Measurements from ENCODE around the gene KRTAP29-1. TPM values are rescaled to one million over a fixed set of nuclear protein-coding genes. Genes with fewer than 3 reads are reported as not detected.

The KRTAP29-1 gene
- total RNA-seq, 2 experiments from 2014 or later: not detected

GRCh38 chr17:41326173-41327145 is 23.8 kb upstream of the KRTAP29-1 start:
- Mint-ChIP-seq H3K27me3 (no peaks in the 10 kb centered on the region), H3K9me3 (no peaks in the 10 kb centered on the region), H3K4me3 (no peak overlapping the region), H3K36me3 (no peaks in the 10 kb centered on the region), H3K4me1 (ENCODE audit: low read depth) (peaks cover 51% of the 10 kb centered on the region), H3K27ac (no peak overlapping the region)
- ChIA-PET POLR2A (no interaction called here), CTCF (no interaction called here)
- DNase-seq: peak; percentile 28
- intact Hi-C loops (cut with micrococcal nuclease): loop anchor here (10.0 kb wide), 1 partner anchor 522 kb away; no protein-coding TSS in a partner anchor

GRCh38 chr17:41325611-41326010 is 23.0 kb upstream of the KRTAP29-1 start:
- intact Hi-C loops (cut with micrococcal nuclease): loop anchor here (10.0 kb wide), 1 partner anchor 521 kb away; no protein-coding TSS in a partner anchor
- CTCF ChIA-PET: no interaction called here
- Mint-ChIP-seq H3K9me3 (peaks cover 2% of the 10 kb centered on the region), H3K4me3 (no peak overlapping the region), H3K4me1 (ENCODE audit: low read depth) (peaks cover 51% of the 10 kb centered on the region), H3K36me3 (no peaks in the 10 kb centered on the region), H3K27me3 (no peaks in the 10 kb centered on the region), H3K27ac (no peak overlapping the region)
- POLR2A ChIA-PET: no interaction called here
- DNase-seq: no peak

DNA sequence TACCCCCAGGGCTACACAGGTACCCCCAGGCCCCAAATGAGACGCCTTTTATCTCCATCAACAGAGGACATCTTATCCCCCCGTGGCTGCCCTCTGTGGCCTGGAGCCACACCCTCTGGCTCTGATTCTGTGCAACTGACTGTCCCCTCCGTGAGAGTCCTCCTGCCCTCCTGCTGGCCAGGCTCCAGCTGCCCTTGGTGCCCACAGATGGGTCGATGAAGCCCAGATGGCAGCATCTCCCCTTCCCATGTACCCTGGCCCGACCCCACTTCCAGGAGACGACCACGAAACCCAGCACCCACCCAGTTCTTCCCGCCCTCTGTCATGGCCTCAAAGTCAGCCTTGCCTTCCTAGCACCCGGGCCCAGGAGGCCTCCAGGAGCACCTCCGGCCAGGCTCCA is 22.5 kb upstream of the KRTAP29-1 start:
- ChIA-PET POLR2A (no interaction called here), CTCF (no interaction called here)
- no peak for DNase-seq
- Mint-ChIP-seq H3K36me3 (no peaks in the 10 kb centered on the region), H3K4me3 (no peak overlapping the region), H3K9me3 (peaks cover 7% of the 10 kb centered on the region), H3K27ac (no peak overlapping the region), H3K27me3 (no peaks in the 10 kb centered on the region), H3K4me1 (ENCODE audit: low read depth) (peaks cover 51% of the 10 kb centered on the region)
- intact Hi-C loops (cut with micrococcal nuclease): loop anchor here (10.0 kb wide), 1 partner anchor 520 kb away; no protein-coding TSS in a partner anchor

DNA sequence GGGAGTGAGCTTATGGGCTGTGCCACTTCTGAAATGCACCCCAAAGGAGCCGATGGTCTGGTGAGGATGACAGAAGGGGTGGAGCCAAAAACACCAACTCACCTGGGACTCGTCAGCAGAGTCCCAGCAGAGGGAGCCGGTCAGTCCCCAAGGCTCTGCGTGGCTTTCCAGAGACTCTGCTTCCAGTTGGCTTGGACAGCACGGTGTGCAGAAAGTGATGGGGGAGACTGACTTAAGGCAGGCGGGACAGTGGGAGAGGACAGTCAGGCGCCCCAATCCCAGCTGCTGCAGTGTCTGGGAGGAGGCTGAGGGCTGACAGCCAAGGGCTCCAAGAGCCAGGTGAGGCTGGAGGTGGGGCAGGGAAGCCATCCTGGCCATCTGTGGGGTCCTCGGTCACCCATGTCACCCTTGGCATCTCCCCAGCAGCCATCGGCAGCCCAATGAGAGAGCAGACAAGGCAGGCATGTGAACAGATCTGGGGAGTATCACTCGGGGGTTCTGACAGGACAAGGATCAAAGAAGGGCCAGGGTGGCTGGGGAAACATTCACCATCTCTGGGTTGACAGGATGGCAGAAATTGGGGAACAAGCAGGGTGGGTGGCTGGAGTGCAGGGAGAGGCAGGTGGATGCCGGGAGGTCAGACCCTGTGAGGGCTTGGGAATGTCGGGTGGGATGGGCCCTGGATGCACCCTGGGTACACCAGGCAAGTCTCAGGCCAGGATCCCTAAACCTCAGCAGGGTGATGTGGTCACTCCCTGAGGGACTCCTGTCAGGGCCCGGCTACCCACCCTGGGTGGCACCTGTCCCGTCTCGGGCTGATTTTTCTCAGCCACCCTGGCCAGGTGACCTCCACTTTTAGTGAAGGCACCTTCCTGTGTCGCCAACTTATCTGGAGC is 21.8 kb upstream of the KRTAP29-1 start:
- Mint-ChIP-seq H3K27ac (peak overlapping the region; percentile 5), H3K27me3 (no peaks in the 10 kb centered on the region), H3K36me3 (peaks cover 6% of the 10 kb centered on the region), H3K4me3 (no peak overlapping the region), H3K4me1 (ENCODE audit: low read depth) (peaks cover 51% of the 10 kb centered on the region), H3K9me3 (peaks cover 14% of the 10 kb centered on the region)
- POLR2A ChIA-PET: no interaction called here
- peak; percentile 41 for DNase-seq
- CTCF ChIA-PET: no interaction called here
- intact Hi-C loops (cut with micrococcal nuclease): loop anchor here (10.0 kb wide), 1 partner anchor 520 kb away; no protein-coding TSS in a partner anchor

GRCh38 chr17:41322903-41323895 is 20.5 kb upstream of the KRTAP29-1 start:
- intact Hi-C loops (cut with micrococcal nuclease): loop anchor here (2.0 to 10.0 kb wide), 3 partner anchors 14 to 518 kb away; partner anchors contain the start of gene KRTAP16-1
- Mint-ChIP-seq H3K4me1 (ENCODE audit: low read depth) (peaks cover 45% of the 10 kb centered on the region), H3K27me3 (no peaks in the 10 kb centered on the region), H3K9me3 (peaks cover 14% of the 10 kb centered on the region), H3K27ac (no peak overlapping the region), H3K4me3 (no peak overlapping the region), H3K36me3 (peaks cover 6% of the 10 kb centered on the region)
- ChIA-PET POLR2A (interaction anchor here (0.9 kb wide), 1 partner anchor 165 kb away, joined by 5 read pairs; no protein-coding TSS in a partner anchor), CTCF (interaction anchor here (0.5 to 2.7 kb wide), 36 partner anchors 8 to 498 kb away, joined by 3 to 18 read pairs (median 4); partner anchors contain the start of genes KRT33A, KRT36 and KRTAP16-1)
- DNase-seq: no peak

- CTCF ChIA-PET: interaction anchor here (0.5 to 2.7 kb wide), 39 partner anchors 8 to 497 kb away, joined by 3 to 18 read pairs (median 4); partner anchors contain the start of genes KRT33A, KRT36 and KRTAP16-1
- Mint-ChIP-seq H3K4me1 (ENCODE audit: low read depth) (peaks cover 39% of the 10 kb centered on the region), H3K36me3 (peaks cover 6% of the 10 kb centered on the region), H3K4me3 (no peak overlapping the region), H3K27ac (no peak overlapping the region), H3K9me3 (peaks cover 14% of the 10 kb centered on the region), H3K27me3 (no peaks in the 10 kb centered on the region)
- POLR2A ChIA-PET: interaction anchor here (0.9 kb wide), 1 partner anchor 166 kb away, joined by 5 read pairs; no protein-coding TSS in a partner anchor
- intact Hi-C loops (cut with micrococcal nuclease): loop anchor here (2.0 to 10.0 kb wide), 3 partner anchors 13 to 517 kb away; partner anchors contain the start of gene KRTAP16-1
- no peak for DNase-seq
These were observed 19.6 kb upstream of the KRTAP29-1 start for GRCh38 chr17:41322094-41322902.

DNA sequence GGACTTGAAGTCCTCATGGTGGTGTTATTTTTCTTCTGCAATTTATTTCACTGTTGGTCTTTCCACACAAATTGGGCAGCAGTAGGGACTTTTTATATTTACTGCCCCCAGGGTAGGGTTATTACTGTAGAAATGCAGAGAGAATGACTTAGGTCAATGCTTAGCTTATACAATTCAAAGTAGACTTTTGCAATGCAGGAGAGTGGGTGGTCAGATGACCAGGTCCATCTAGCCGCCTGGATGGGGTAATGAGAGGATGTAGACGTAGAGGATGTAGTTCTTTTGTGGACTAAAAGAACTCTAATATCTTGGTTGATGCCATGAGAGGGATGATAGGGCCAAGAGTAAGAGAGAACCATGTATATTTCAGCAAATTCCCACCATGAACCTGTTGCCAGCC is 15.6 kb upstream of the KRTAP29-1 start:
- Mint-ChIP-seq H3K4me3 (no peak overlapping the region), H3K27ac (no peak overlapping the region), H3K36me3 (peaks cover 6% of the 10 kb centered on the region), H3K9me3 (peaks cover 14% of the 10 kb centered on the region), H3K27me3 (no peaks in the 10 kb centered on the region), H3K4me1 (ENCODE audit: low read depth) (peaks cover 9% of the 10 kb centered on the region)
- intact Hi-C loops (cut with micrococcal nuclease): no loop called here
- no peak for DNase-seq
- CTCF ChIA-PET: no interaction called here
- POLR2A ChIA-PET: no interaction called here

- no peak overlapping the region for H3K27ac Mint-ChIP-seq
- CTCF ChIA-PET: no interaction called here
- intact Hi-C loops (cut with micrococcal nuclease): no loop called here
These were observed 13.3 kb upstream of the KRTAP29-1 start for GRCh38 chr17:41315814-41316445.

DNA sequence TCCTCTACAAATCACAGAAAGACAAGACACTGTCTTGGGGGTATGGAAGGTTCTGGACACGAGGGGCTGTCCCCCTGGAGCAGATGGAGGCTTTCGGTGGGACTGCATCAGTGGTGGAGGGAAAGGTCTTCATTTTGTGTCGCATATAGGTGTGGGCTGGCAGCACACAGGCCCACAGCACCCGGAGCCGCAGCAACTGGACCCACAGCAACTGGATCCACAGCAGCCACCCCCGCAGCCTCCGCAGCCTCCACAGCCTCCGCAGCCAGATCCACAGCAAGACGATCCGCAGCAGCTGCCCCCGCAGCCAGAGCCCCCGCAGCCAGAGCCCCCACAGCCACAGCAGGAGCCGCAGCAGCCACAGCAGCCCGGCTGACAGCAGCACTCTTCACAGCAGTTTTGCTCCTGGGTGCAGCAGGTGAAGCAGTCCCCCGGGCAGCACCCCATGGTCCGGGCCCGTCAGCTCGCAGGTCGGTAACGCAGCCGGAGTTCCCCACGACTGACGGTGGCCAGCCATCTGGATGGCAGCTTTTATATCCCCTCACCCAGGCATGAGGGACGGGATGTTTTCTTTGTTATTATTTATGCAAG is 12.6 kb upstream of the KRTAP29-1 start, which contains the start of gene KRTAP17-1:
Gene KRTAP17-1, minus strand, starts transcription at position 507 of the 591 bp plus-strand sequence. Its CDS starts 60 bp downstream, at position 447.
- Mint-ChIP-seq H3K4me3 (no peak within 1 kb of the TSS), H3K36me3 (peaks cover 6% of the 10 kb centered on the region), H3K4me1 (ENCODE audit: low read depth) (peaks cover 10% of the 10 kb centered on the region), H3K27ac (no peak within 1 kb of the TSS), H3K9me3 (peaks cover 9% of the 10 kb centered on the region), H3K27me3 (no peaks in the 10 kb centered on the region)
- ChIA-PET POLR2A (no interaction called here), CTCF (no interaction called here)
- intact Hi-C loops (cut with micrococcal nuclease): no loop called here
- no peak for DNase-seq

More at GRCh38 chr17:41315814-41316445, 13.3 kb upstream of the KRTAP29-1 start:
- H3K4me1 Mint-ChIP-seq (ENCODE audit: low read depth): peaks cover 5% of the 10 kb centered on the region
- H3K4me3 Mint-ChIP-seq: no peak overlapping the region
- POLR2A ChIA-PET: no interaction called here
- H3K27me3 Mint-ChIP-seq: no peaks in the 10 kb centered on the region
- DNase-seq: no peak
- peaks cover 6% of the 10 kb centered on the region for H3K36me3 Mint-ChIP-seq
- peaks cover 14% of the 10 kb centered on the region for H3K9me3 Mint-ChIP-seq

DNA sequence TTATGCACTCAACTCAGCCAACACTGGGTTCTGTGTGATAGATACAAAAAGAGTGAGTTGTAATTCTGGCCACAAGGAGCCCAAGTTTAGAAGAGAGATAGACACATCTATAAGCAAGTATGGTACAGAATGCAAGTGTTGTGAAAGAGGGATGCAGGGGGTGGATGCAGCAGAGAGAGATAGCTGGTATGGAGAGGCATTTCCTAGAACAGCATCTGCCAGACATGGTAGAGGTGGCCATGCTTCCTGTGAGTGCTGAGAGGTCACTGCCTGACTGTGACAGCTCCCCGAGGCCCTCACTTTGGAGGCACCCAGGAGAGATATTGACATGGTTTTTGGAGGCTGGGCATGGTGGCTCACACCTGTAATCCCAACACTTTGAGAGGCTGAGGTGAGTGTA is 8.5 kb upstream of the KRTAP29-1 start:
- Mint-ChIP-seq H3K36me3 (no peaks in the 10 kb centered on the region), H3K27me3 (no peaks in the 10 kb centered on the region), H3K9me3 (no peaks in the 10 kb centered on the region), H3K4me3 (no peak overlapping the region), H3K27ac (no peak overlapping the region), H3K4me1 (ENCODE audit: low read depth) (peaks cover 46% of the 10 kb centered on the region)
- intact Hi-C loops (cut with micrococcal nuclease): no loop called here
- CTCF ChIA-PET: interaction anchor here (1.1 kb wide), 1 partner anchor 12 kb away, joined by 5 read pairs; no protein-coding TSS in a partner anchor
- no peak for DNase-seq
- POLR2A ChIA-PET: interaction anchor here (0.7 kb wide), 1 partner anchor 331 kb away, joined by 3 read pairs; no protein-coding TSS in a partner anchor

All from activated CD4-positive, alpha-beta memory T cell treated with anti-CD3 and anti-CD28 coated beads for 36 hours (primary cell).